ENCODE data around the gene DOCK8. TPM values are rescaled to one million over a fixed set of nuclear protein-coding genes. Genes with fewer than 3 reads are reported as not detected.

Gene DOCK8
- total RNA-seq, 2 donors from 2014 or later, result 5.9 to 10.9 TPM

- no peak overlapping the region for H3K27ac ChIP-seq
- no peaks in the 10 kb centered on the region for H3K36me3 ChIP-seq (replicated peaks in 1 of 2; ENCODE audit: insufficient read depth in 1 of 2, low read depth in 2 of 2)
- 67 to 74% methylated on average over 2 of the region's 2 CpGs for WGBS, 2 donors
- TF ChIP-seq CTCF (IDR thresholded peaks at IDR 0.05), result no peak
- no peak for TF ChIP-seq POLR2A (IDR thresholded peaks at IDR 0.05)
- DNase-seq (no peak), ATAC-seq (no peak)
- H3K4me3 ChIP-seq, result no peak overlapping the region
- no peaks in the 10 kb centered on the region for H3K27me3 ChIP-seq
- intact Hi-C loops (cut with DNase I), result no loop called here
- H3K4me1 ChIP-seq, result no peaks in the 10 kb centered on the region
- H3K9me3 ChIP-seq, result no peaks in the 10 kb centered on the region
Measured at GRCh38 chr9:270657-271237, 56.1 kb downstream of the DOCK8 start.

- H3K27ac ChIP-seq, result peak overlapping the region in 1 of 4 donors; percentile 65
- DNase-seq (peak in 1 of 4 donors; percentile 52), ATAC-seq (no peak)
- no peaks in the 10 kb centered on the region for H3K9me3 ChIP-seq
- no peaks in the 10 kb centered on the region for H3K36me3 ChIP-seq (replicated peaks in 1 of 2; ENCODE audit: insufficient read depth in 1 of 2, low read depth in 2 of 2)
- no peak for TF ChIP-seq CTCF (IDR thresholded peaks at IDR 0.05)
- peak in 1 of 3 donors; percentile 19 for TF ChIP-seq POLR2A (IDR thresholded peaks at IDR 0.05)
- intact Hi-C loops (cut with DNase I), result no loop called here
- no peaks in the 10 kb centered on the region for H3K27me3 ChIP-seq
- no peak overlapping the region for H3K4me3 ChIP-seq
- no peaks in the 10 kb centered on the region for H3K4me1 ChIP-seq
- WGBS, 2 donors, result 84 to 91% methylated on average over 17 of the region's 17 CpGs
Measured at GRCh38 chr9:272251-273213, 57.9 kb downstream of the DOCK8 start.

GRCh38 chr9:274406-274805, 59.7 kb downstream of the DOCK8 start:
- intact Hi-C loops (cut with DNase I), result no loop called here
- no peak overlapping the region for H3K4me3 ChIP-seq
- H3K9me3 ChIP-seq, result no peaks in the 10 kb centered on the region
- H3K4me1 ChIP-seq, result no peaks in the 10 kb centered on the region
- ATAC-seq (no peak), DNase-seq (no peak)
- no peak overlapping the region for H3K27ac ChIP-seq
- WGBS, 2 donors, result 69 to 89% methylated on average over 6 of the region's 6 CpGs
- H3K27me3 ChIP-seq, result no peaks in the 10 kb centered on the region
- TF ChIP-seq CTCF (IDR thresholded peaks at IDR 0.05) (no peak), POLR2A (IDR thresholded peaks at IDR 0.05) (no peak)
- no peaks in the 10 kb centered on the region for H3K36me3 ChIP-seq (replicated peaks in 1 of 2; ENCODE audit: insufficient read depth in 1 of 2, low read depth in 2 of 2)

- H3K27ac ChIP-seq, result no peak overlapping the region
- H3K9me3 ChIP-seq, result no peaks in the 10 kb centered on the region
- DNase-seq, result no peak
- 58 to 71% methylated on average over 3 of the region's 3 CpGs for WGBS, 2 donors
- H3K27me3 ChIP-seq, result no peaks in the 10 kb centered on the region
- H3K4me1 ChIP-seq, result no peaks in the 10 kb centered on the region
- H3K4me3 ChIP-seq, result no peak overlapping the region
- intact Hi-C loops (cut with DNase I), result no loop called here
- ATAC-seq, result no peak
- no peak for TF ChIP-seq CTCF (IDR thresholded peaks at IDR 0.05)
- no peaks in the 10 kb centered on the region for H3K36me3 ChIP-seq (replicated peaks in 1 of 2; ENCODE audit: insufficient read depth in 1 of 2, low read depth in 2 of 2)
Measured at GRCh38 chr9:277601-278295, 63.1 kb downstream of the DOCK8 start.
